GM18909 (cell line): ENCODE measurements around the gene C4orf50.
A peak's percentile ranks its signal among the peaks of the same experiment; 100 is the strongest.
"Not testable (repeated sequence)": the region's sequence is repeated elsewhere in the genome, so short reads cannot be mapped to it uniquely, and the experiment has no call there.

Source experiments
- ATAC-seq: cut with Tn5 transposase; IDR thresholded peaks from one replicate; pipeline ENCODE4 v1.9.1; 2021; ENCODE audit warnings: mild to moderate bottlenecking; ENCODE audit not compliant: unreplicated experiment, poor library complexity

The C4orf50 gene

DNA sequence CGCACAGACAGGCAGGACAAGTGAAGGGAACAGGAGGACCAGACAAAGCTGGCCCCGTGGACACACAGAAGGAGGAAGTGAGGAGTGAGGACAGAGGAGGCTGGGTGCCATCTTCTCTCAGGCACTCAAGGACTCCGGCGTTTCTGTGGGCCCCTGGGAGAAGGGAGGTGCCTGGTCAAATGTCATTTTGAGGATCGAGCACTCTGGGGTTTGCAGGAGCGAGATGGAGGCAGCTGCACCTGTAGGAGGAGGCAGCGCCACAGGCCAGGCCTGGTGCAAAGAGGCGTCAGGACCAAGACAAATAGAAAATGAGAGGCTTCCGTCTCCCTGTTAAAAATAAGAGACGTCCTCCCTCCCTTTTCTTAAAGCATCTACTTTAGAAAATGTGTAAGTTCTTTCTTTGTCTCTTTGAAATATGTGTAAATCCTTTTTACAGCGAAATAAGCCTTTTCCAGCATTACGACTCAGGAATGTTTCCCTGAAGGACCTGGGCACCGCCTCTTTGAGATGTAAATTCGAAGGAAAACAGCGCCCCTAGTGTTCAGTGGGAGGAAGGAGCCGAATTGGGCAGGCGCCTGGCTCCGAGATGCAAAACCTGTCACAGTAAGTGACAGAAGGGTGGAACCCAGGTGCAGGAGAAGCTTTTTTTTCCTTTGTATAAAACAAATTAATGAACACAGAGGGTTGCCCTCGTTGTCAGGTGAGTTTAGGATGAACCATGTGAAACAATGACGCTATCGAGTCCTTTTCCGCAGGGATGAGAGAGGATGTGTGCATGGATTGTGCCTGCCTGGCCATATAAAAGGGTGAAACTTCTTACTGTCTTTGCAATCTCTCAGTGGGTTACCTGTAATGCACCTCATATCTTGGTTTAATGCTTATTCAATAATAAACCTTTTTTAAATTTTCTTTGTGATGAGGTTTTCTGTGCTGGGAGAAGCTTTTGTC lies 1.4 kb upstream of the C4orf50 start:
- ATAC-seq, result no peak

DNA sequence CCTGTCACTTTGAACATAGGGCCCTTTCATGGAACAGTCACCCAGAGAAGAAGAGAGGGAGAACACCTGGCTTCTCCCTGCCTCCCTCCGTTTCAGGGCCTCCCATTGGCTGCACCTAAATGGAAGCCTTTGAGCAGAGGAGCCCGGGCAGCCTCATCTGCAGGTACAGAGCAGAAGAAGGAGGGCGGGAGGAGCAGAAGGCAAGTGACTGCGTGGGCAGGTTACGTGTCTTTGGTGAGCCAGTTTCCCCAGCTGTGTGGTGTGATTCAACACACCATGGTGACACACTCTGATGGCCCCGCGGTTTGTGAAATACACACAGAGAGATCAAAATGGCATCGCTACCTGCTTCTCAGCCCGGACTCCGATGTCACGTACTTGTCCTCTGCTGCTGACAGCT lies 431 bp downstream of the C4orf50 start:
- ATAC-seq, result no peak

DNA sequence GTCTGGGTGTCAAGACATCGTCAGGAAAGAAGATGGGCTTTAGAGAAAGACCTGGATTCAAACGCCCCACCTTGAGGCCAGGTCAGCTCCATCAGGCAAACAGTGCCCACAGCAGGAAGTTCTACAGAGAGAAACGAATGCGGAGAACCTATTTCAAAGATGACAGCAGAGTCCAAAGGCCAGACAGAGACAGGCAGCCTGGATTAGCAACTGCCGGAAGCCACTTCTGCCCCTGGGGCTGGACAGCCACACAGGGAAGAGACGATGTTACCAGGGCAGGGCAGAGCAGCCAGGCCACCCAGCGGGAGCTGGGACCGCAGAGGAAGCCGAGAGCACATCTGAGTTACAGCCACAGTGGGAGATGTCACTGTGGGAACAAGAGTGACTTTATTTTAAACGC lies 1.2 kb downstream of the C4orf50 start:
- no peak for ATAC-seq

DNA sequence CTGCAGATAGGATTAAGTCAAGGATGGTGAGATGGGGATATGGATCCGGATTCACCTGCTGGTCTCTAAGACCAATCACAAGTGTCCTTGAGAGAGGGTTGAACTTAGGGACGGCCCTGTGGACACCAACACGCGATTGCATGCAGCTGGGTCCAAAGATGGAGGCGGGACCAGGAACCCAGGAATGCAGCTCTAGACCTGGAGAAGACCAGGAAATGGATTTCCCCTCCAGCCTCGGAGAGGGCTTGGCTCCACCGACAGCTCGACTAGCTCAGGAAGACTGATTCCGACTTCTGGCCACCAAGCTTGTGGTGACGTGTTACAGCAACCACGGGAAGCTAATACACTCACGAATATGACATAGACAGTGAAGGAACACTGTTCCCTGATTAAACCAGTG lies 4.7 kb downstream of the C4orf50 start:
- ATAC-seq, result no peak

DNA sequence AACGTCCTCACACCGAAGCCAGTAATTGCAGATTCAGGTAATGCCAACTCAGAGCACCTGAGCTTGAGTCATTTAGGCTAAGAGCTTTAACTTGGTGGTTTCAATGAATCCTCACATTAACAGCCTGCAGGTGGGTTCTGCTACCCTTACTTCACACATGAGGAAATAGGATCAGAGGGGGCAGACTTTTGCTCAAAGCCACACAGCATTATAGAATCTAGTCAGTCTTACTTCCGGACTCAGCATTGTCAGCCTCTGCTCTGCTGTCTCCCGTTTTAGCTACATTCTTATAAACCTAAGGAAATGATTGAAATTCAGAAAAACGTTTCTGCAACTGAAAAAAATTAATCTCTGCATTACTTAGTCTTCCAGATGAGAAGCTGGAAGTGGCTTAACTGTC lies 6.0 kb downstream of the C4orf50 start:
- no peak for ATAC-seq

DNA sequence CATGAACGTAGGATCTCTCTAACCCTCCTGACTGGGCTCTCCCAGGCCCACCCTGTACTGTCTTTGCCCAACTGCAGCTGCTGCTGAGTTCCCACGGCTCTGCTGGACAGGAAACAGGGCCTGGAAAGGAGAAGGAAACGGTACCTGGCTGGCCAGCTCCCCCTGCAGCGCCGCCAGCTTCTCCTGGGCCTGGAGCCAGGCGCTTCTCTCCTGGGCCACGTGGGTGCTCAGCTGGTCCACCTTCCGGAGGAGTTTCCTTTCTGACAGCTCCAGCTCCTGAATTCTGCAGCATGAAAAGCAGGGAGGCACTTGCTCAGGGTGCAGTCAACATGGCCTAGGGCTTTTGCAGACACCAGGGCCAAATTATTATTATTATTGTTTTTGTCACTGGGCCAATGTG lies 6.5 kb downstream of the C4orf50 start:
- ATAC-seq, result no peak

DNA sequence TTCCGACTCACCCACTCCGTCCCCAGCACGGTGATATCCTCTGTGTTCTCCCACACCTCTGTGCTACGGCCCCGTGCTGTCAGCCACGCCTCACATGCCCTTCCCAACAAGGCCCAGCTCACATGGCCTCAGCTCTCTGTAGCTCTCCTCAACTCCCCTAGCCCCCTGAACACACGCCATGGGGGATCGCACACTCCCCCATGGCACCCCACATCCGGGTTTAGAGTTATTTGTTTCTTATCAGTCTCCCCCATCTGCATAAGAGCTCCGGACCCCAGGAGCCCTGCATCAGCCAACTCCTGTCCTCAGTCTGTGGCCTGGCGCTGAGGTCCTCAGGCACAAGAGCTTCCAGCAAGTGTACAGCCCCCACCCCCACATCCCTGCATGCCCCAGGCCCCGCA lies 7.0 kb downstream of the C4orf50 start:
- ATAC-seq, result no peak

DNA sequence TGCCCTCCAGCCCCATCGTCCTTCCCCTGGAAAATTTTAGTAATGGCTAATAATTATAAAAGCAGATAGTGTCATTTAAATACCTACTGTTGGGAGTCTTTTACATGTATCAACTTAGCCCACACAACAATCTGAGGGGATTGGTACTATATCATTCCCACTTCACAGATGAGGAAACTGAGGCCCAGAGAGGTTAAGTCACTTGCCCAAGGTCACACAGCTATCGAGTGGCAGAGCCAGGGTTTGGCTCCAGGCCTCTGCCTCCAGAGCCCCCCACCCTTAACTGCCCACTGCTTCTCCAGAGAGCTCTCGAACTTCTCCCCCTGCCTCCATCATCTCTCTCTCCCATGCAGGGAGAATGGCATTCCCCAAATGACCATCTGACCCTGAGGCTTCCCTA lies 7.4 kb downstream of the C4orf50 start:
- ATAC-seq, result no peak

DNA sequence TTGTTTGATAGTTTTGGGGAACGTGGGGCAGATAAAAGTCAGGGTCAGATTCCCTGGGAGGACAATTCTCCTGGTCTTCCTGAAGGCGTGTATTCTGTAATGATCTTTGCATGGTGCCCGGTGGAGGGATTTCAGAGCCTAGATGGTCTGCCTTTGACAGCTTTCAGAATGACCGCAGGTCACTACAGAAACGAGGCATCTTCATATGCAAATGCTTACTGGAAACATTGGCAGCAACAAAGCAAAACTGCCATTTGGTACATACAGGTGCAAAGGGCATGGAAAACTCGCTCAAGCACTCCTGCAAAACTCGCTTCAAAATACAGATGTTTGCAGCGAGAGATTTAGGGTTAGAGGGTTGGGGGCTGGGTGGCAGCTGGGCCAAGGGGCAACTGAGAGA lies 8.8 kb downstream of the C4orf50 start:
- no peak for ATAC-seq

DNA sequence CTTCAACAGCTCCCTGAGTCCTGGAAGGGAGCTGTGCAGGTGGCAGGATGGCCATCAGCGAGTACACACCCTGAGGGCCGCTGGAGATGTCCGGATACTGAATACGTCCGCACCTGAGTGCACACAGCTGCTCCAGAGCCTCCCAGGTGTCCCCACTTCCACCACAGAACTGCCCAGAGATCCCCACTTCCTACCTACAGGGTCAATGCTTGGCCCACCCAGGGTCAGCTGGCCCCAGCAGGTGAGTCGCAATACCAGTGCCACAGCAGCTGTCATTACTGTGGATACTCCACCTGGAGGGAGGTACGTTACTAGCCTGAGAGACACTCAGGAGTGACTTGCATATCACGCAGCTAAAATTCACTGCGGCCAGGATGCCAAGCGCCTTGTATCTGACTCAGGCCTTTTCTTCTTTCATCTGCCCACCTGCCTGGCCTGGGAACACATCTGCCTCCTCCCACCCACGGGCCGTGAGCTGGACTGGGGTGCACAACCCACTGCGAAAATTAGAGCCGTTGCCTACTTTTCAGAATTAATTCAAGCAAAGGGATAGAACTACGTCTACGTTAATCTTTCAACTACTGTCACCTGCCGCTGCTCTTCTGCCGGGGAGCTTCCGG lies 9.4 kb downstream of the C4orf50 start:
- ATAC-seq, result no peak

DNA sequence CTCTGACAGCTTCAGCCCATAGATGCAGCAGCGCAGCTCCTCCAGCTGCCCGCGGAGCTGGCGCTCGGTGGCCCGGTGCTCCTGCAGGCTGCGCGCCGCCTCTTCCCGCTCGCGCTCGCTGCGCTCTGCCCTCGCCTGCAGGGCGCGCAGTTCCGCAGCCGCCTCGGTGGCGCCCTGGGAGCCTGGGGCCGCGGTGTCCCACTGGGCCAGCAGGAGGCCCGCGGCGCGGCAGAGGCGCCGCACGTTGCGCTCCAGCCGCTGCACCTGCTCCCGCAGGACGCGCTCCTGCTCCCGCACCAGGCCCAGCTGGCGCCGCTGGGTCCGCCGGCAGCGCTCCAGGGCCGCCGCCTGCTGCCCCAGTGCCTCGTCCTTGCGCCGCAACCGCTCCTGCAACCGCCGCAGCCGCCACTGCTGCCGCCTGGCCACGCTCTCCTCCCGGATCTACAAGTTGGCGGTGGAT lies 10.1 kb downstream of the C4orf50 start:
- no peak for ATAC-seq

DNA sequence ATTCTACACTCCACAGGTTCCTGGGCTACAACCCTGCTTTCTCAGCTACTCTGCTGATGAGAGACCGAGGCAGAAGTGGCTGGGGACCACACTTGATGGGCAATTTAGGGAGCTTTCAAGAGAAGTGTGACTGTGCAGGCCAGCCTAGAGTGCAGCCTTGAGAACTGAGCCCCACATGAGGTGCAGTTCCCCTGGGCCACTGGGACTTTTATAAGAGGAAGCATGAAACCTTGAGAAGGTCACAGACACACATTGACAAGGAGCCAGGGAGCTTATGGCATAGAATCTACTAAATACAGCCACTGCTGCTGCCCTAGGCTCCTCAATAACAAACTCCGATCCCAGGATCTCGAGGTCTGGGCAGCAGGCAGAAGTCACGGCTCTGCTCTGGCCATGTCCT lies 13.1 kb downstream of the C4orf50 start:
- no peak for ATAC-seq

DNA sequence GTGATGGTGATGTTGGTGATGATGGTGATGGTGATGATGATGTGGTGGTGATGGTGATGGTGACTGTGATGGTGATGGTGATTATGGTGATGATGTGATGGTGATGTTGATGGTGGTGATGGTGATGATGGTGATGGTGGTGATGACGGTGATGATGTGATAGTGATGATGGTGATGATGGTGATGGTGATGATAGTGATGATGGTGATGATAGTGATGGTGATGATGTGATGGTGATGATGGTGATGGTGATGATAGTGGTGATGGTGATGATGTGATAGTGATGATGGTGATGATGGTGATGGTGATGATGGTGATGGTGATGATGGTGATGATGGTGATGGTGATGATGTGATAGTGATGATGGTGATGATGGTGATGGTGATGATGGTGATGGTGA lies 14.7 kb downstream of the C4orf50 start:
- ATAC-seq, result not testable (repeated sequence)

DNA sequence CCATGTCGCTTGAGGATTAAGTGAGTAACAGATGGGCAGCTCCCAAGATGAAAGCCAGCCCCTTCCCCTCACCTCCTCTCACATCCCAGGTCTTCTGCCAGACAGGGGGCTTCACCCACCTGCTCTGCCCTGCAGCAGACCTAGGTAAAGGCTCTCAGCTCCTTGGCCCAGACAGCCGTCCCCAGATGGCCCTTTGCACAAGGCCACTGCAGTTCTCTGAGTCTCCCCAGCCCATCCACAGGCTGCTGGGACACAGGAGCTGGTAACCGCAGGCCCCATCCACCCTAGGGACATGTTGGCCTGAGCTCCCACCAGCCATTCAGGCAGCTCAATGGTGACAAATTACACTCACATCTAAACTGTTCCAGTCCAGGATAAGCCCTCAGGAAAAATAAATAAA lies 15.3 kb downstream of the C4orf50 start:
- no peak for ATAC-seq

DNA sequence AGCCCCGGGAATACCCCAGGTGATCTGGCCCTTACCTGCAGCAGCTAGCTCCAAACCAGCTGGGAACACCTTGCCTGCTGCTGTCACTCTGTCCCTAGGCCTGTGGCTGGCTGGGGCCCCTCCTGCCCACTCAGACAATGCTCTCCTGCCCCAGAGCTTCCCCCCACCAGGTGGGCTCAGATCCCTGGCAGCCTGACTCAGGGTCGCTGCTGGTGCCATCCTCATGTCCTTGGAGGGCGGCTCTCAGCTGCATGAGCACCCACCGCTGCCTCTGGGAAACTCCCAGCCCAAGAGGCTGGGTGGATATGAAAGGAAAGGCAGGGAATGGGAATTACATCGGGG lies 15.8 kb downstream of the C4orf50 start:
- ATAC-seq, result no peak

DNA sequence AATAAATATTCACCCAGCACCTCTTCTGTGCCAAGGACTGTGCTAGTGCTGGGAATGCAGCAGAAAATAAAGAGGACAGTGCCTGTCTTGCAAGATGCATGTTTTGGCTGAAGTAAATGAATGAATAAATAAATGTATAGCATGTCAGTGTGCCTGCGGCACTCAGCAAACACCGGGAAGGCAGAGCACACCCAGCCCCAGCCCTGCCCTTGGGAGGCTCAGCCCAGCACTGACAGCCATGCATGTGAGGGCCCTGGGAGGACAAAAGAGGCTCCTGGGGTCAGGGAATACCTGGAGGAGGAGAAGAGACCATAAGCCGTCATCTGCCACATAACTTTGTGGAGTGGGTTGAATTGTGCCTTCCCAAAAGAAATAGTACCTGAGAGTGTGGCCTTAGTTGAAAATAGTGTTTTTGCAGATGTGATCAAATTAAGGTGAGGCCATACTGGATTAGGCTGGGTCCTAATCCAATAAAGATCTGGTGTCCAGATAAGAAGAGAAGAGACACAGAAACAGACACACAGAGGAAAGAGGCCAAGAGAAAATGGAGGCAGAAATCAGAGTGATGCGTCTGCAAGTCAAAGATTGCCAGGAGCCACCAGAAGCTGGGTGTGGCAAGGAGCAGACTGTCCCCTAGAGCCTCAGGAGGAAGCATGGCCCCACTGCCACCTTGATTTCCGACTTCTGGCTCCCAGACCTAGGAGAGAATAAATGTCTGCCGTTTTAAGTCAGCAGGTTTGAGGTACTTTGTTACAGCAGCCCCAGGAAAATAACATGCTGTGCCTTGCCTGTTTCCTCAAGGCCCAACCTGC lies 16.3 kb downstream of the C4orf50 start:
- no peak for ATAC-seq

DNA sequence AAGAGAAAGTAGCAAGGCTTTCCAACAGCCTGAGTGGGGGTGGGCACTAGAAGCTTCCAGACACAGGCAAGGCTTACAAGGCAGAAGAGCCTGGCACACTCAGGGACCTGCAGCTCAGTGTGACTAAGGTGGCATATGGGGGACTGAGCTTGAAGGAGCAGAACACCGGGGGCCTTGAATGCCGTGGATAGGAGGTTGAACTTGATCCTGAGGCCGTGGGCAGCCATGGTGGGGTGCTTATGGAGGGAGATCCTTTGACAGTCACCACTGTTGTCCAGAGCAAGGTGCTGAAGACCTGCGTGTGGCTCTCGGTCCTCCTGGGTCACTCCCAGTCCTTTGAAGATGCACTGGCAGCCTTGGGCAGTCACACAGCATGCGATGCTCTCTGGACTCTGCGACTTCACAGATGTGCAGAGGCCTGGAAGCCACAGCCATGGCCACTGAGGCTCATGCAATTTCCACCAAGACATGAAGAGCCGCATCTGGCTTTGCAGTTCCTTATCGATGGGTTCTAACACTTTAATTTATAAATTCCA lies 18.3 kb downstream of the C4orf50 start:
- ATAC-seq, result no peak

DNA sequence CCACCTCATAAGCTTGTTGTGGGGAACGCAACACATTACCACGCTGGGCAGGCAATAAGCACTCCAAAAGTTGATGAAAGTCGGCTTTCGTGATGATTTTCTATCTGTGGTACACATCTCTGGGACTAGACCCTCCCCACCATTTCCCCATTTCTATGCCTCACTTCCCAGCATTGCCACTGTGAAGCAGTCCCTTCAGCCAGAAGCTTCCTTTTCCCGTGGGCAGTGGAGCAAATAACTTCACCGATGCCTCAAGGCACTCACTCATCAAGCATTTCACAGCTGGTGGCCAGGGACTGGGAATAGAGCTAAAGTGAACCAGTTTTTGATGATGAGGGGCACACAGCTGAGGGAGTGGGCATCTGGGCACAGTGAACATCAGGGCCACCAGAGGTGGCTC lies 18.9 kb downstream of the C4orf50 start:
- no peak for ATAC-seq

DNA sequence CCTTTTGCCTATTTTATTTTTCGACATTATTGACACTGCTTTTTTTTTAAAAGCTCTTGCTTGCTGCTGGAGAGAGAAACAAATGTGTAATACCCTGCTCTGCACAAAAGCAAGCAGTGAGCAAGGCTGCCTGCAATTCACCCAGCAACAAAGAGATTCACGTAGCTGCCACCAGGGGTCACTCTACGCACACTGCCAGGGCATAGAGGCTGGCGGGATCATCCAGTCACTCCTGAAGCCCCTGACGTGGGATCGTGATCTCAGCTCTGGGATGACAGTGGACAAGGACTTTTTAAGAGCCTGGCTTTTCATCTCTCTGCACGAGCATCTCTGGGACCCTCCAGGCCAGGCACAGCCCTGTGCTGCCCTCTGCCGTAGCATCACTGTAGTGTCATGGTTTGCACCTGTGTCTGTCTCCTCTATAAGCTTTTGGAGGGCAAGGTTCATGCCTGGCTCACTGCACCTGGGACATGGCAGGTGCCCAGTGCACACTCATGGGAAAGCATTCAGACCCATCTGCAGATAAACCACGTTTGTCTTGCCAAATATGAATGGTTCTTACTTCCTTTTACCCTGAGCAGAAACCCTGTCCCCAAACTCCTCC lies 19.8 kb downstream of the C4orf50 start:
- ATAC-seq, result peak; percentile 61

DNA sequence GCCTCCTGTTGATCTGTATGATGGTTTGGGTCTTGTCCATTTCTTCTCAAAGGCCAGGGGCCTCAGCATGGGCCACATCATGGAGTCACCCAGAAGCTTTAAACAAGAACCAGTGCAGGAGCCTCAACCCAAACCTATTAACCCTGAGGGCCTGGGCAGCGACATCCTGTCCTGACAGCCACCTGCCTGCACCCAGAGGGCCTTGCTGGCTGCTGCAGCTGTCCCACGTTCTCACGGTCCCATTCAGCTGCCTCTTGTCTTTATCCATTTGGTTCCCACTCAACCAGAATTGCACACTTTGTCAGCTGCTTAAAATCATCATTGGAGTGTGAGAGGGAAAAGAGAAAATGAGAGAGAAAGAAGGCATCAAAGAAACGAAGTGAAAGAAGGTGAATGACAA lies 21.6 kb downstream of the C4orf50 start:
- no peak for ATAC-seq
